Neuron (in vitro differentiated cells): Measurements from ENCODE around the gene NFX1.
"Not testable (repeated sequence)": the region's sequence is repeated elsewhere in the genome, so short reads cannot be mapped to it uniquely, and the experiment has no call there.

Source experiments
- H2AFZ ChIP-seq: one replicate; pipeline ENCODE4 v1.6.1; 2013; ENCODE audit warnings: low read depth, mild to moderate bottlenecking, inconsistent platforms, low read length, moderate library complexity
- H3K27me3 ChIP-seq: one replicate; pipeline ENCODE4 v1.6.1; 2013; ENCODE audit warnings: low read length; ENCODE audit not compliant: insufficient read depth
- H3K36me3 ChIP-seq: one replicate; pipeline ENCODE4 v1.6.1; 2013; ENCODE audit warnings: low read length; ENCODE audit not compliant: insufficient read depth
- H3K4me1 ChIP-seq: one replicate; pipeline ENCODE4 v1.6.1; 2013; ENCODE audit warnings: low read length; ENCODE audit not compliant: insufficient read depth
- H3K4me3 ChIP-seq: 2 replicates; pipeline ENCODE4 v1.5.1; 2013; ENCODE audit warnings: mild to moderate bottlenecking, low read length, moderate library complexity
- H3K9me3 ChIP-seq: one replicate; pipeline ENCODE4 v1.6.1; 2013; ENCODE audit warnings: low read length

Gene NFX1

GRCh38 chr9:33397801-33398200 lies 107.5 kb downstream of the NFX1 start:
- not testable (repeated sequence) for H3K4me1 ChIP-seq, H3K4me3 ChIP-seq

DNA sequence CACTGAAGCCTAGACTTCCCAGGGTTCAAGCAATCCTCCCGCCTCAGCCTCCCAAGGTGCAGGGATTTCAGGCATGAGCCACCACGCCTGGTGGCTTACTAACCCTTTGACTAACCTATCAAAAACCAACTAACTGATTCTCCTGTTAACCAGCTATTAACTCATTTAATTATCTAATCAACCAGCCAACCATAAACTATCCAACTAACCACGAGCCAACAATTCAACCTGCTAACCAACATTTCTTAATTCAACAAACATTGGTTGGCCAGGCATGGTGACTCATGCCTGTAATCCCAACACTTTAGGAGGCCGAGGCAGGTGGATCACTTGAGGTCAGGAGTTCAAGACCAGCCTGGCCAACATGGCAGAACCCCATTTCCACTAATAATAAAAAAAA lies 108.7 kb downstream of the NFX1 start:
- not testable (repeated sequence) for H3K4me1 ChIP-seq, H3K27me3 ChIP-seq, H3K9me3 ChIP-seq, H3K4me3 ChIP-seq, H2AFZ ChIP-seq, H3K36me3 ChIP-seq

More at GRCh38 chr9:33397801-33398200, 107.5 kb downstream of the NFX1 start:
- H3K9me3 ChIP-seq, H3K36me3 ChIP-seq, H3K27me3 ChIP-seq, H2AFZ ChIP-seq: not testable (repeated sequence)

GRCh38 chr9:33401809-33402208 lies 111.5 kb downstream of the NFX1 start:
- not testable (repeated sequence) for H3K9me3 ChIP-seq, H3K4me3 ChIP-seq, H3K36me3 ChIP-seq, H3K4me1 ChIP-seq, H3K27me3 ChIP-seq, H2AFZ ChIP-seq

DNA sequence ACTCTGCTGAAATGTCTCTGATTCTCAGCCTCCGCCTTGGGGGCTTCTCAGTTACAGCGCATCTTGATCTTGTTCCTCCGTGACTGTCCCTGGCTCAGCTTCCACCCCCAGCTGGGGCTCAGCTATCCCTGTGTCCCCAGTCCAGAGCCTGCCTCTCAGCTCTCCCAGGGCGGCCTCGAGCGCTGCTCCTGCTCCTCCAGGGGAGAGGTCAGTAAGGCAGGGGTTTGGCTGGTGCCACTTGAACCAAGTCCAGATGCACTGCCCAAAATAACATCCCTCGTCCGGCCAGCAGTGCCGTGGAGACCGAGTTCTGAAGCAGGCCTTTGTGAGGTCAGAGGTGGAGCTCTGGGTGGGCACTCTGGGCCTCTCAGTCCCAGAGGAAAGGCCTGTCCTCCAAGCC lies 112.1 kb downstream of the NFX1 start, which contains the start of gene AQP7:
Gene AQP7 (minus strand): TSS at position 198 of the 400 bp plus-strand sequence. CDS start 1,306 bp downstream, outside the sequence.
- not testable (repeated sequence) for H3K9me3 ChIP-seq, H2AFZ ChIP-seq, H3K4me3 ChIP-seq, H3K4me1 ChIP-seq, H3K27me3 ChIP-seq, H3K36me3 ChIP-seq

GRCh38 chr9:33403941-33404787 lies 113.8 kb downstream of the NFX1 start:
- Histone ChIP-seq H3K9me3 (no peaks in the 10 kb centered on the region), H2AFZ (no peak overlapping the region), H3K4me1 (peaks cover 7% of the 10 kb centered on the region), H3K36me3 (no peaks in the 10 kb centered on the region), H3K27me3 (no peaks in the 10 kb centered on the region), H3K4me3 (no peak overlapping the region)

DNA sequence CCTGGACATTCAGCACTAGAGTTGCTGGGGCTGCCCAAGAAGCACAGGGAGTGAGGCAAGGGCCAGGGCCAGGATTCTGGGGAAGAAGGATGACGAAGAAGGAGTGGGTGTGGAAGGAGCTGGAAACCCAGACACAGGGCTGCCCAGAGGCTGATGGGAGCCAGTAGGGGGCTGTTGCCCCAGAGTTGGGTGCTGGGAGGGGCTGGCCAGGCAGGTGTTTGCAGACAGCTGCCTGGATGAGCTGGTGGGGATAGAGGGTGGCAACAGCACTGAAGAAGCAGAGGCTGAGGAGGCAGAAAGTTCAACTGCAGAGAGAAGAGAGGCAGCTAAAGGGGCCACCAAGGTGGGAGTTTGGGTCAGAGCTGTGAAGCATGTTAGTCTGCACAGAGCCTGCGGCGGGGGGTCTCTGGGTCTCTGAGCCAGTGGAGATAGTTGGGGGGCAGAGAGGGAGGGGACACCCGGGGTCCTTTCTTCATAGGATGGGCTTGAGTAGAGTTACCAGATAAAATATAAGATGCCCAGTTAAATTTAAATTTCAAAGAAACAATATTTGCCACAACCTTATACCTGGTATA lies 114.6 kb downstream of the NFX1 start:
- peaks cover 7% of the 10 kb centered on the region for H3K4me1 ChIP-seq
- H2AFZ ChIP-seq, result no peak overlapping the region
- H3K27me3 ChIP-seq, result no peaks in the 10 kb centered on the region
- no peaks in the 10 kb centered on the region for H3K9me3 ChIP-seq
- no peaks in the 10 kb centered on the region for H3K36me3 ChIP-seq
- H3K4me3 ChIP-seq, result no peak overlapping the region

DNA sequence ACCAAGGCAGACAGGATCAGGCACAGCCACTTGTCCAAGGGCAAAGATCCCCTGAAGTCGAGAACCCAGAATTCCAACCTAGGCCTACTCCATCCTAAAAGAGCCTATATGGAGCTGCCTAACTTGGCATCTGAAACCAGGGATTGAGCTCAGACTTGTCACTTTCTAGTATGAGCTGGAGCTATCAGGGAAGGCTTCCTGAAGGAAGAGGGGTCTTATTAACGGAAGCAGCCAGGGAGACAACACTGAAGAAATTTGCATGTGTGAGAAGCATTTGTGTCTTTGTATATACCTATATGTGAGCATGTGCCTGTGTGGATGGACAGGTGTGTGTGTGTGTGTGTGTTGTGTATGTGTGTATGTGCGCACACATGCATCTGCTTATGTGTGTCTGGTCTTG lies 116.7 kb downstream of the NFX1 start:
- H3K4me3 ChIP-seq, result no peak overlapping the region
- no peaks in the 10 kb centered on the region for H3K27me3 ChIP-seq
- no peaks in the 10 kb centered on the region for H3K9me3 ChIP-seq
- H3K36me3 ChIP-seq, result no peaks in the 10 kb centered on the region
- H3K4me1 ChIP-seq, result peaks cover 5% of the 10 kb centered on the region
- no peak overlapping the region for H2AFZ ChIP-seq

DNA sequence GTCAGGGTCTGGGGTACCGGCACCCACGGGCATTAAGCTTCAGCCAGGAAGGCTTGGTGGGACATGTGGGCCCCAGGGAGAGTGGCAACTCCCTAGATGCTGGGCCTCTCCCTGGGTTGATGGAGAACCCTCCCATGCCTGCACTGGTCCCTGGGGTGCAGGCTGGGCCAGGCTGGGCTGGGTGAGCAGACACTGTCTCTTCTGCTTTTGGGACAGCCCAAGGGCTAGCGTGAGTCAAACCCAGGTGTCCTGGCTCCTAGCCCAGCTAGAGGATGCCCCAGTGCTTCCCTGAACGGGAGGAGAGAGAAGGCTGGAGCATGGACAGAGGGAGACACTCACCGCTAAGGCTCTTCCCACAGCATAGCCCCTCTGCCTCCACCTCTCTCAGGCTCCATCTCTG lies 117.8 kb downstream of the NFX1 start:
- Histone ChIP-seq H3K36me3 (no peaks in the 10 kb centered on the region), H3K4me1 (peaks cover 2% of the 10 kb centered on the region), H3K4me3 (no peak overlapping the region), H2AFZ (no peak overlapping the region), H3K9me3 (no peaks in the 10 kb centered on the region), H3K27me3 (no peaks in the 10 kb centered on the region)

DNA sequence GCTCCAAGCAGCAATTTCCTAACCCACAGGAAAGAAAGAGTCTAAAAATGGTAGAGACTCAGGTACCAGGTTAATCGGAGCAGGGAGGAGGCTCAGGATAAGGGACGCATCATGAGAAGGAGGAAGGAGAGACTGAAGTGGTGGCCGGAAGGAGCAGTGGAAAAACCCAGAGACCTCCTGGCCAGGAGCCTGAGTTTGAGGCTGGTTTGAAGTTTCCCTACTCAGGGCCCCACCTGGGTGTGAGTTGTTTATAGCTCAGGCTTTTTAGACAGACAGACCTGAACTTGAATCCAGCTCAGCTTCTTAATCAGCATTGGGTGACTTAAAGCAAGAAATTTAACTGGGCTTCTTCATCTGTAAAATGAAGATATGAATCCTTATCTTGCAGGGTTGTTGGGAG lies 124.0 kb downstream of the NFX1 start:
- Histone ChIP-seq H3K27me3 (peaks cover 4% of the 10 kb centered on the region), H3K36me3 (no peaks in the 10 kb centered on the region), H3K4me3 (no peak overlapping the region), H3K9me3 (no peaks in the 10 kb centered on the region), H2AFZ (no peak overlapping the region), H3K4me1 (no peaks in the 10 kb centered on the region)

DNA sequence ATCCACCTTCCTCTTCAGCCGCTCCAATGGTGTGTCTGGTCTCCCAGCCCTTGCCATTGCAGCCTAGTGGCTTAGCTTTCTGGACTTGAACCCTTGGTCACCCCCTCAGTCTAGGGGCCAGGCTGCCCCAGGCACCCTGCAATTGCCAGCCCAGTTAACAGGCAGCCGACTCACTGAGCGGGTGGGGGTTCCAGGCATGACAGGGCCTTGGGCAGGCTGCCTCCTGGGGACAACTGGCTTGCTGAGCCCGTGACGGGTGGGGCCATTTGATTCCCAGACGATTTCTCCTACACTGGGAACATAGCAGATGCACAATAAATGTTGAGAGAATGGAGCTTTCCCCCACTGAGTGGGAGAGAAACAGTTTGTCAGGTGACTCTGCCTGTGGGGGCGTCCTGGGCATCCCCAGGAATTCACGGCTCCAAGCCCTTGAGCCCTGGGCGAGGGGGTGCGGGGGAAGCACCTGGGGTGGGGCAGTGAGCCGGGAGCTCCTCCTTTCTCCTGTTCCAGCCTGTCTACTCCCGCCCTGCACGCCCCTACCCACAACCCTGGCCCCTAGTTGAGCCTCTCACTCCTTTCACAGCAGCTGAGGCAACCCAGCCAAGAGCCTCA lies 124.7 kb downstream of the NFX1 start:
- H3K36me3 ChIP-seq, result no peaks in the 10 kb centered on the region
- no peaks in the 10 kb centered on the region for H3K4me1 ChIP-seq
- no peak overlapping the region for H3K4me3 ChIP-seq
- H3K27me3 ChIP-seq, result peaks cover 4% of the 10 kb centered on the region
- H2AFZ ChIP-seq, result no peak overlapping the region
- H3K9me3 ChIP-seq, result no peaks in the 10 kb centered on the region

- Histone ChIP-seq H3K4me1 (no peaks in the 10 kb centered on the region), H3K9me3 (no peaks in the 10 kb centered on the region), H3K36me3 (no peaks in the 10 kb centered on the region), H2AFZ (no peak overlapping the region), H3K4me3 (no peak overlapping the region), H3K27me3 (peaks cover 4% of the 10 kb centered on the region)
Observed at GRCh38 chr9:33415501-33416038, 125.3 kb downstream of the NFX1 start.

DNA sequence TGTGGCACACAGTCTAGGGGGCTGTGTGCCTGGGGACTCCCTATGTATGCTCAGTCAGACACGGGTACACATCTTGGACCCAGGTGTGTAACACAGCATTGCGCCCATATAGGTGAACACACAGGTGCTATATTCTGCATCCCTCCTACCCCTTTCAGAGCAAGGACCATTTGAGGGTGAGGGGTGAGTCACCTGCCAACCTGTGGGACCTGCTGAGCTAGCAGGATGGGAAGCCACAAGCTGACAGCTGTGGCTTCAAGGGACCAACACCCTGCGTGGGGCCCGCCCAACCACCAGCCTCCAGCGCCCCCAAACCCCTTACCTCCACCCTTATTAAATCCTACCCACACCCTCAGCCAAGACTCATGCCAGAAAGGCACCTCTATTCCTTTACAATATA lies 126.7 kb downstream of the NFX1 start:
- no peaks in the 10 kb centered on the region for H3K9me3 ChIP-seq
- H3K4me3 ChIP-seq, result no peak overlapping the region
- no peak overlapping the region for H2AFZ ChIP-seq
- H3K4me1 ChIP-seq, result no peaks in the 10 kb centered on the region
- H3K36me3 ChIP-seq, result no peaks in the 10 kb centered on the region
- H3K27me3 ChIP-seq, result peaks cover 4% of the 10 kb centered on the region

- Histone ChIP-seq H3K36me3 (no peaks in the 10 kb centered on the region), H3K4me1 (no peaks in the 10 kb centered on the region), H2AFZ (no peak overlapping the region), H3K27me3 (peaks cover 4% of the 10 kb centered on the region), H3K9me3 (no peaks in the 10 kb centered on the region), H3K4me3 (no peak overlapping the region)
Observed at GRCh38 chr9:33418090-33418489, 127.8 kb downstream of the NFX1 start.
